K562 (cell line): ENCODE data around the gene LMBR1L. TPM values are rescaled to one million over a fixed set of nuclear protein-coding genes. Genes with fewer than 3 reads are reported as not detected.

ENCODE experiments used
- BMI1 ChIP-seq: fragments of 150-350 bp; IDR thresholded peaks from 2 replicates; pipeline ENCODE4 v1.6.1; 2014; ENCODE audit warnings: low read length
- CBX8 ChIP-seq: fragments of 200-600 bp; sonication (generic); IDR thresholded peaks from 2 replicates; pipeline ENCODE4 v1.6.1; 2012; ENCODE audit warnings: borderline replicate concordance, mixed run types, low read depth, mild to moderate bottlenecking, moderate library complexity, mixed read lengths, low read length, control low read depth, inconsistent platforms; ENCODE audit not compliant: poor library complexity, severe bottlenecking; ENCODE audit errors: extremely low read depth
- HMBOX1 ChIP-seq: sonication (generic); IDR thresholded peaks from 2 replicates; pipeline ENCODE4 v1.6.1; 2016
- KDM5B ChIP-seq: fragments of 200-600 bp; sonication (generic); IDR thresholded peaks from 2 replicates; pipeline ENCODE4 v1.6.1; 2012; ENCODE audit warnings: low read depth, mild to moderate bottlenecking, moderate library complexity, low read length, control low read depth, inconsistent platforms; ENCODE audit not compliant: insufficient replicate concordance
- PHF8 ChIP-seq: fragments of 200-600 bp; sonication (generic); IDR thresholded peaks from 2 replicates; pipeline ENCODE4 v1.6.1; 2012; ENCODE audit warnings: mixed run types, mild to moderate bottlenecking, inconsistent platforms, low read length, moderate library complexity, borderline replicate concordance
- POLR2A ChIP-seq: fragments of 450-650 bp; conservative IDR thresholded peaks from 2 replicates; pipeline ENCODE4 v1.6.1; 2016
- RBBP5 ChIP-seq: fragments of 200-600 bp; sonication (generic); IDR thresholded peaks from 2 replicates; pipeline ENCODE4 v1.6.1; 2012; ENCODE audit warnings: borderline replicate concordance, mild to moderate bottlenecking, low read length, control low read depth, inconsistent platforms; ENCODE audit not compliant: insufficient read depth, poor library complexity, severe bottlenecking
- RUNX1 ChIP-seq: sonication (generic); IDR thresholded peaks from 2 replicates; pipeline ENCODE4 v1.6.1; 2016; ENCODE audit warnings: antibody characterized with exemption, low read depth
- SAFB2 ChIP-seq: fragments of 200-400 bp; formaldehyde crosslinking; IDR thresholded peaks from 2 replicates; pipeline ENCODE4 v1.6.1; 2018; ENCODE audit warnings: borderline replicate concordance, low read length, low read depth, moderate library complexity; ENCODE audit not compliant: severe bottlenecking
- SAP30 ChIP-seq: fragments of 200-600 bp; sonication (generic); IDR thresholded peaks from 2 replicates; pipeline ENCODE4 v1.6.1; 2012; ENCODE audit warnings: borderline replicate concordance, low read depth, mild to moderate bottlenecking, moderate library complexity, low read length, control low read depth, inconsistent platforms; ENCODE audit not compliant: insufficient read depth, poor library complexity, severe bottlenecking
- SRSF1 ChIP-seq: fragments of 200-400 bp; formaldehyde crosslinking; IDR thresholded peaks from 2 replicates; pipeline ENCODE4 v1.6.1; 2017; ENCODE audit warnings: mild to moderate bottlenecking, low read depth, low read length, moderate library complexity
- TAL1 ChIP-seq: fragments of 450-650 bp; IDR thresholded peaks from 2 replicates; pipeline ENCODE4 v1.6.1; 2016; ENCODE audit warnings: mild to moderate bottlenecking
- TOE1 ChIP-seq, 2 experiments: fragments of 450-650 bp in 1 of 2; sonication (generic) in 1 of 2; formaldehyde crosslinking in 1 of 2; IDR thresholded peaks; 2 replicates each; pipeline versions ENCODE4 v1.7.1 to v1.8.0; 2016 to 2022; ENCODE audit warnings: borderline replicate concordance in 2 of 2, mild to moderate bottlenecking in 2 of 2, antibody characterized with exemption in 1 of 2, inconsistent platforms in 1 of 2, low read depth in 1 of 2, missing genetic modification reagents in 1 of 2, moderate library complexity in 1 of 2
- ZBTB17 ChIP-seq: fragments of 450-650 bp; formaldehyde crosslinking; IDR thresholded peaks from 2 replicates; pipeline ENCODE4 v1.4.0; 2020; ENCODE audit warnings: mild to moderate bottlenecking
- ZBTB26 ChIP-seq: fragments of 450-650 bp; formaldehyde crosslinking; IDR thresholded peaks from 2 replicates; pipeline ENCODE4 v1.4.0; 2022; ENCODE audit warnings: missing genetic modification characterization
- ZNF282 ChIP-seq: sonication (generic); formaldehyde crosslinking; IDR thresholded peaks from 2 replicates; pipeline ENCODE4 v1.8.1; 2023; ENCODE audit warnings: missing genetic modification reagents
- ZNF75A ChIP-seq: fragments of 450-650 bp; formaldehyde crosslinking; IDR thresholded peaks from 2 replicates; pipeline ENCODE4 v1.4.0; 2020; ENCODE audit warnings: mild to moderate bottlenecking
- polyA plus RNA-seq, 8 experiments: library from polyadenylated mRNA; depleted of rRNA in 4 of 8; stranded (reverse) in 5 of 8; unstranded in 3 of 8; fragments of >200 nt; fragmentation: Nextera tagmentation in 2 of 8; fragmentation: Illumina TruSeq in 1 of 8; extraction: Ambion mirVana in 2 of 8; extraction: Trizol in 1 of 8; gene quantifications; 2 replicates each; pipeline versions ENCODE4 v1.2.1 to v1.2.3, GENCODE V29; 2011 to 2014; ENCODE audit warnings: inconsistent platforms in 1 of 8, missing spikeins in 1 of 8
- total RNA-seq, 7 experiments: library from RNA; depleted of rRNA in 6 of 7; stranded (reverse); fragments of >200 nt in 6 of 7; fragmentation: Illumina TruSeq in 2 of 7; extraction: Trizol in 2 of 7; gene quantifications; 2 replicates each; pipeline versions ENCODE4 v1.2.1 to v1.2.3, GENCODE V29; 2011 to 2021; ENCODE audit warnings: low replicate concordance in 1 of 7

Gene LMBR1L
- total and polyA plus RNA-seq, 9 of the 15 experiments (the other 6 are each of a cell fraction or from before 2014, with no cell fraction given) = 2.5 to 57.0 (median 31.1) TPM

DNA sequence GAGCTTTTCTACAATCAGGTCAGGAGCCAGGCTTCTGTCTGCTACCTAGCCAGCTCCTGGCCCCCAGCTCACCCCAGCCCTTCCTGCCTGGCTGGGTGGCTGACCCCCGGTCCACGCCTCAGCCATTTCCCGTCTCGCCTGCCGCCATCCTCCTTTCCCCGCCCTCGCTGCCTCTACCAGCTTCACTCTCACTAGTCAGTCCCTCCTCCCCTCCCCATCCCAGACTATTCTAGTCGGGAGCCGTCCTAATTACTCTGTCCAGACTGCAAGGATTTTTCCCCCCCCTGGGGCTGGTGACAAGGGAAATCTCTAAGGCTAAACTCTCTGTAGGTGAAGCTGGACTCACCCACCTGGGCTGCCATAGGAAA, 16.9 kb downstream of the LMBR1L start (continued):
- TF ChIP-seq RUNX1 = no peak
- TF ChIP-seq RBBP5 = peak; percentile 8
- TF ChIP-seq ZNF75A = no peak
- TF ChIP-seq SRSF1 = no peak
- TF ChIP-seq TAL1 = no peak
- TF ChIP-seq PHF8 = peak; percentile 13; the same call in 1 of the 2 replicates
- no peak for TF ChIP-seq ZBTB17 (CRISPR knock-in tag)
- no peak for TF ChIP-seq POLR2A
- peak; percentile 37 for TF ChIP-seq SAP30
- TF ChIP-seq ZNF282 (CRISPR knock-in tag) = no peak
- TF ChIP-seq CBX8 = no peak
- no peak for TF ChIP-seq TOE1 (IDR thresholded peaks at IDR 0.05; ENCODE audit: borderline replicate concordance)
- no peak for TF ChIP-seq TOE1 (CRISPR knock-in tag; IDR thresholded peaks at IDR 0.05; ENCODE audit: borderline replicate concordance, low read depth)
- peak; percentile 52; the same call in 1 of the 2 replicates for TF ChIP-seq HMBOX1
- no peak for TF ChIP-seq ZBTB26 (CRISPR knock-in tag)
- TF ChIP-seq KDM5B = peak; percentile 60
- TF ChIP-seq BMI1 = no peak
- TF ChIP-seq SAFB2 = no peak
